ENCODE results near the gene PCDH9. TPM values are rescaled to one million over a fixed set of nuclear protein-coding genes. Genes with fewer than 3 reads are reported as not detected.

Gene PCDH9
- total and polyA plus RNA-seq, 2 experiments from 2014 or later, result 0.31 to 0.52 TPM

GRCh38 chr13:67018775-67019174, 211.4 kb downstream of the PCDH9 start:
- Mint-ChIP-seq H3K4me3 (no peak overlapping the region), H3K27me3 (ENCODE audit: insufficient read depth, low read depth, poor library complexity) (no peaks in the 10 kb centered on the region), H3K9me3 (no peaks in the 10 kb centered on the region), H3K27ac (no peak overlapping the region), H3K4me1 (peaks cover 14% of the 10 kb centered on the region), H3K36me3 (ENCODE audit: low read depth) (no peaks in the 10 kb centered on the region)
- peaks cover 13% of the 10 kb centered on the region; the same call in 1 of the 2 replicates for H3K4me1 ChIP-seq (ENCODE audit: insufficient read depth)
- no peak for DNase-seq (ENCODE audit: low spot score)
- no peaks in the 10 kb centered on the region for H3K36me3 ChIP-seq (ENCODE audit: insufficient read depth)
- no peaks in the 10 kb centered on the region for H3K9me2 ChIP-seq (ENCODE audit: insufficient read depth)
- no peak overlapping the region for H3K4me2 ChIP-seq
- no peak overlapping the region for H3K4me3 ChIP-seq
- H3K27ac ChIP-seq (ENCODE audit: low read depth), result no peak overlapping the region
- no peak overlapping the region for H2AFZ ChIP-seq
- H3F3A ChIP-seq (replicated peaks; ENCODE audit: low read depth), result no peaks in the 10 kb centered on the region
- H3K79me2 ChIP-seq (replicated peaks; ENCODE audit: insufficient read depth), result no peaks in the 10 kb centered on the region
- TF ChIP-seq JUNB (IDR thresholded peaks at IDR 0.05; ENCODE audit: unreplicated experiment), result no peak
- no peak for TF ChIP-seq ZNF114 (CRISPR knock-in tag; IDR thresholded peaks at IDR 0.05)
- TF ChIP-seq CREB1 (CRISPR knock-in tag; IDR thresholded peaks at IDR 0.05; ENCODE audit: low read depth), result no peak
- no peak for TF ChIP-seq EZH2phosphoT487 (IDR thresholded peaks at IDR 0.05; ENCODE audit: unreplicated experiment)
- TF ChIP-seq ZNF331 (CRISPR knock-in tag; IDR thresholded peaks at IDR 0.05; ENCODE audit: low read depth), result no peak
- no peak for TF ChIP-seq ETS1 (IDR thresholded peaks at IDR 0.05)
- TF ChIP-seq CTCF (conservative IDR thresholded peaks at IDR 0.05; ENCODE audit: low read depth in 2 of 2), result no peak
- no peak for TF ChIP-seq EZH2 (IDR thresholded peaks at IDR 0.05; ENCODE audit: low read depth, unreplicated experiment)
- no peak for TF ChIP-seq NANOG (IDR thresholded peaks at IDR 0.05; ENCODE audit: borderline replicate concordance)
- TF ChIP-seq ZNF462 (CRISPR knock-in tag; IDR thresholded peaks at IDR 0.05), result no peak
- TF ChIP-seq STAT1 (IDR thresholded peaks at IDR 0.05; ENCODE audit: unreplicated experiment), result no peak
- no peak for TF ChIP-seq POLR2AphosphoS5 (IDR thresholded peaks at IDR 0.05; ENCODE audit: low read depth)
- TF ChIP-seq, protein P1, sequence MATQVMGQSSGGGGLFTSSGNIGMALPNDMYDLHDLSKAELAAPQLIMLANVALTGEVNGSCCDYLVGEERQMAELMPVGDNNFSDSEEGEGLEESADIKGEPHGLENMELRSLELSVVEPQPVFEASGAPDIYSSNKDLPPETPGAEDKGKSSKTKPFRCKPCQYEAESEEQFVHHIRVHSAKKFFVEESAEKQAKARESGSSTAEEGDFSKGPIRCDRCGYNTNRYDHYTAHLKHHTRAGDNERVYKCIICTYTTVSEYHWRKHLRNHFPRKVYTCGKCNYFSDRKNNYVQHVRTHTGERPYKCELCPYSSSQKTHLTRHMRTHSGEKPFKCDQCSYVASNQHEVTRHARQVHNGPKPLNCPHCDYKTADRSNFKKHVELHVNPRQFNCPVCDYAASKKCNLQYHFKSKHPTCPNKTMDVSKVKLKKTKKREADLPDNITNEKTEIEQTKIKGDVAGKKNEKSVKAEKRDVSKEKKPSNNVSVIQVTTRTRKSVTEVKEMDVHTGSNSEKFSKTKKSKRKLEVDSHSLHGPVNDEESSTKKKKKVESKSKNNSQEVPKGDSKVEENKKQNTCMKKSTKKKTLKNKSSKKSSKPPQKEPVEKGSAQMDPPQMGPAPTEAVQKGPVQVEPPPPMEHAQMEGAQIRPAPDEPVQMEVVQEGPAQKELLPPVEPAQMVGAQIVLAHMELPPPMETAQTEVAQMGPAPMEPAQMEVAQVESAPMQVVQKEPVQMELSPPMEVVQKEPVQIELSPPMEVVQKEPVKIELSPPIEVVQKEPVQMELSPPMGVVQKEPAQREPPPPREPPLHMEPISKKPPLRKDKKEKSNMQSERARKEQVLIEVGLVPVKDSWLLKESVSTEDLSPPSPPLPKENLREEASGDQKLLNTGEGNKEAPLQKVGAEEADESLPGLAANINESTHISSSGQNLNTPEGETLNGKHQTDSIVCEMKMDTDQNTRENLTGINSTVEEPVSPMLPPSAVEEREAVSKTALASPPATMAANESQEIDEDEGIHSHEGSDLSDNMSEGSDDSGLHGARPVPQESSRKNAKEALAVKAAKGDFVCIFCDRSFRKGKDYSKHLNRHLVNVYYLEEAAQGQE (IDR thresholded peaks at IDR 0.05; ENCODE audit: unreplicated experiment), result no peak
- ATAC-seq, result no peak
- no peaks in the 10 kb centered on the region for H3K27me3 ChIP-seq (ENCODE audit: insufficient read depth)
- H4K20me1 ChIP-seq (replicated peaks; ENCODE audit: insufficient read depth), result no peaks in the 10 kb centered on the region

Measured in GM23338 (cell line).